ENCODE data around the gene CC2D2B.

CC2D2B gene

GRCh38 chr10:96075977-96076376 is 168.2 kb downstream of the CC2D2B start:
- no peak for DNase-seq (ENCODE audit: low read depth)

- DNase-seq (ENCODE audit: low read depth): no peak
Observed at GRCh38 chr10:96077156-96077555, 169.4 kb downstream of the CC2D2B start.

GRCh38 chr10:96082153-96082552 is 174.4 kb downstream of the CC2D2B start:
- no peak for DNase-seq (ENCODE audit: low read depth)

All from GM04503 (cell line).